ENCODE measurements around the gene PAK6.

PAK6 gene

DNA sequence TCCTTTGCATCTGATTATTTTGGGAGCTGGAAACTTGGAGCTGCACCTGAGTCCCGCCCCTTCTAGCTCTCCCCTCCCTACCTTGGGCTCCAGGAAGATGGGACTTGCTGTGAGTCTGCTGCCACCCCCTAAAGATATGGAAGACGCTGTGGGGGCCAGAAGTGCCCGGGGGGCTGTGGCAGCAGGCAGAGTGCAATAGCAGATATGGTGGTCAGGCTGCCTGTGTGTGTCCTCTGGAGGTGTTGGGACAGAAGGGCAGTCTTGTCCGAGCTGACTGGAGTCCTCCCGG is 485 bp downstream of the PAK6 start:
- no peak for TF ChIP-seq CTCF (IDR thresholded peaks at IDR 0.05; ENCODE audit: low read depth, low read length)
- H3K4me3 ChIP-seq (ENCODE audit: low read depth, low read length): peak overlapping the region; percentile 26

GRCh38 chr15:40239693-40240618 is 1.1 kb downstream of the PAK6 start:
- DNase-seq: no peak
- H3K27ac ChIP-seq: no peak overlapping the region
- TF ChIP-seq CTCF (IDR thresholded peaks at IDR 0.05; ENCODE audit: low read depth, low read length): no peak
- H3K9me3 ChIP-seq (ENCODE audit: severe bottlenecking): no peaks in the 10 kb centered on the region
- H3K4me3 ChIP-seq (ENCODE audit: low read depth, low read length): no peak overlapping the region
- no peaks in the 10 kb centered on the region for H3K36me3 ChIP-seq
- no peaks in the 10 kb centered on the region for H3K27me3 ChIP-seq (ENCODE audit: insufficient read depth, low read depth, severe bottlenecking)

More for the DNA sequence above, 485 bp downstream of the PAK6 start:
- no peaks in the 10 kb centered on the region for H3K27me3 ChIP-seq (ENCODE audit: insufficient read depth, low read depth, severe bottlenecking)
- H3K36me3 ChIP-seq: no peaks in the 10 kb centered on the region
- peak overlapping the region; percentile 38 for H3K27ac ChIP-seq
- DNase-seq: no peak
- no peaks in the 10 kb centered on the region for H3K9me3 ChIP-seq (ENCODE audit: severe bottlenecking)

- H3K27me3 ChIP-seq (ENCODE audit: insufficient read depth, low read depth, severe bottlenecking): no peaks in the 10 kb centered on the region
- no peaks in the 10 kb centered on the region for H3K36me3 ChIP-seq
- no peaks in the 10 kb centered on the region for H3K9me3 ChIP-seq (ENCODE audit: severe bottlenecking)
- H3K27ac ChIP-seq: no peak overlapping the region
- H3K4me3 ChIP-seq (ENCODE audit: low read depth, low read length): no peak overlapping the region
- no peak for DNase-seq
- TF ChIP-seq CTCF (IDR thresholded peaks at IDR 0.05; ENCODE audit: low read depth, low read length): no peak
These were observed 1.9 kb downstream of the PAK6 start for GRCh38 chr15:40240619-40241221.

DNA sequence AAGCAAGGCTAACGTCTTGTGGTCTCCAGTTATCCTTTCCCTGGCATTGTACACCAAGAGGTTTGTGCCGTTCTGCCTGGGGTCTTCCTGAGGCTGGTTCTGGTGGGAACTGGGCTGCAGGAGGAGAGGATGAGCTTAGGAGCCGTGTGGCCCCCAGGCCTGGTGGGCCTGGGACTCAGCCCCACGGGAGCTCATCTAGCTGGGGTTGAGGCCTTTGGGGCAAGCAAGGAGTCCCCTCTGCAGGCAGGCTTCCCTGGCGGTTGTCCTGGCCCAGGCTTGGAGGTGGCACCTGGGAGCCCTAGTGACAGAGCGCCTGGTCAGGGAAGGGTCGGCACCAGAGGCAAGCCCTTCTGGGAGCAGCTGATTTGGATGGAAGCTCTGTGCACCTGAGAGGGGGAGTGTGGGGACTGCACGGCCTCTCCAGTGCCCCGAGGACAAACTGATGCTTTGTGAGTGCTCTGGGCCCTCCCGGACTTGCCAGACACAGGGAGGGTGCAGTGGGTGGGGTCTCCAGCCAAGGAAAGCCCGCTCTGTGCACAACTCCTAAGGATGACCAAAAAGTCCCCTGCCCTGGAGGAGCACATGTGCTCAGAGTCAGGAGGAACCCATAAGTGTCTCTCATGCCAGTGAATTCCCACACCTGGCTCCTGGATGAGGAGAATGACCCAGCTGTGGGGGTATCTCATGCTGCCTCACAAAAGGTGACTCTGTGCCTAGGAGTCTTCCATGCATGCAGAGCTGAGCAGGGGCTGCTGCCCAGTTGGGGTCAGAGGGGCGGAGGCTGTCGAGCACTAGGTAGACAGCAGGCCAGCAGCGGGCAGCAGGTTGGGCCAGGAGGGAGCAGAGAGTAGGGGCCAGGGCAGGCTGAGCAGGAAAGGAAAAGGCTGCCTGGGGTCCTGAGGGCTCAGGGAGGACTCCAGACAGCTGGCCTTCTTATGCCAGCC is 2.7 kb downstream of the PAK6 start:
- H3K27me3 ChIP-seq (ENCODE audit: insufficient read depth, low read depth, severe bottlenecking): no peaks in the 10 kb centered on the region
- H3K27ac ChIP-seq: no peak overlapping the region
- H3K4me3 ChIP-seq (ENCODE audit: low read depth, low read length): no peak overlapping the region
- DNase-seq: no peak
- no peak for TF ChIP-seq CTCF (IDR thresholded peaks at IDR 0.05; ENCODE audit: low read depth, low read length)
- H3K36me3 ChIP-seq: no peaks in the 10 kb centered on the region
- no peaks in the 10 kb centered on the region for H3K9me3 ChIP-seq (ENCODE audit: severe bottlenecking)

- H3K9me3 ChIP-seq (ENCODE audit: severe bottlenecking): no peaks in the 10 kb centered on the region
- no peak overlapping the region for H3K4me3 ChIP-seq (ENCODE audit: low read depth, low read length)
- no peak for DNase-seq
- TF ChIP-seq CTCF (IDR thresholded peaks at IDR 0.05; ENCODE audit: low read depth, low read length): no peak
- H3K36me3 ChIP-seq: no peaks in the 10 kb centered on the region
- no peak overlapping the region for H3K27ac ChIP-seq
- H3K27me3 ChIP-seq (ENCODE audit: insufficient read depth, low read depth, severe bottlenecking): no peaks in the 10 kb centered on the region
These were observed 3.3 kb downstream of the PAK6 start for GRCh38 chr15:40242213-40242599.

Measured in WERI-Rb-1 (cell line).